HG02623 (cell line): ENCODE results near the gene SPTBN2.
"Not testable (repeated sequence)": the region's sequence is repeated elsewhere in the genome, so short reads cannot be mapped to it uniquely, and the experiment has no call there.

Experiments used
- ATAC-seq: cut with Tn5 transposase; IDR thresholded peaks from one replicate; pipeline ENCODE4 v1.9.1; 2021; ENCODE audit warnings: moderate library complexity; ENCODE audit not compliant: unreplicated experiment

SPTBN2 gene

GRCh38 chr11:66643745-66644437 is 85.1 kb downstream of the SPTBN2 start:
- no peak for ATAC-seq

GRCh38 chr11:66641834-66642233 is 87.2 kb downstream of the SPTBN2 start:
- ATAC-seq, result no peak

- ATAC-seq, result not testable (repeated sequence)
These were observed 89.1 kb downstream of the SPTBN2 start for GRCh38 chr11:66639814-66640340.

GRCh38 chr11:66639066-66639813 is 89.8 kb downstream of the SPTBN2 start:
- ATAC-seq, result no peak

GRCh38 chr11:66638177-66639065 is 90.6 kb downstream of the SPTBN2 start, which contains the start of gene RBM4:
Gene RBM4, plus strand, starts transcription at chr11:66638703. Its CDS starts 1,009 bp downstream, at chr11:66639712.
- ATAC-seq, result peak; percentile 95

GRCh38 chr11:66637557-66638176 is 91.3 kb downstream of the SPTBN2 start:
- no peak for ATAC-seq

DNA sequence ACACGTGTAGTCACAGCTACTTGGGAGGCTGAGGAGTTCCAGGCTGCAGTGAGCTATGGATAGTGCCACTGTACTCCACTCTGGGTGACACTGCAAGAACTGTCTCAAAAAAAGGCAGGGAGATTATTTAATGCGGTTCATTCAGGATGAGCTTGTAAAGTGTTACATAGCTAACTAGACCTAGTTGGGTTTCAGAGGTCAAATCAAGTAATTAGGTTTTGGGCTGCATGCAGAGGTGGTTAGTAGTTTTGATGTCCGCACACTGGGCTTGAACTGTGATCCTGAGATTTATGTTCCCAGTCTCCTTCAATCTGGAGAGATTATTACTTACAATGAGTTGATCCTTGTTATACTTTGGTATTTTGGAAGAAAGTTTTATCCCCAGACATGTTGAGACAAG is 92.6 kb downstream of the SPTBN2 start:
- ATAC-seq, result no peak
